ENCODE measurements around the gene NXPH2.

- TF ChIP-seq CTCF (IDR thresholded peaks at IDR 0.05; ENCODE audit: insufficient read depth, low read depth, low read length) (no peak), EZH2 (IDR thresholded peaks at IDR 0.05; ENCODE audit: insufficient read depth, low read length) (no peak)
Observed at GRCh38 chr2:138658187-138658894, 121.8 kb downstream of the NXPH2 start.

Data from astrocyte (in vitro differentiated cells and primary cell).